ENCODE results near the gene ANKRD11. TPM values are rescaled to one million over a fixed set of nuclear protein-coding genes. Genes with fewer than 3 reads are reported as not detected.
"Not testable (repeated sequence)": the region's sequence is repeated elsewhere in the genome, so short reads cannot be mapped to it uniquely, and the experiment has no call there.

ANKRD11 gene
- polyA plus RNA-seq, 1 donor = 72.7 TPM

- DNase-seq = no peak
Measured at GRCh38 chr16:89402962-89403361, 87.4 kb downstream of the ANKRD11 start.

GRCh38 chr16:89401641-89402445 is 88.5 kb downstream of the ANKRD11 start:
- peak; percentile 49 for DNase-seq

- no peak for DNase-seq
Measured at GRCh38 chr16:89401205-89401604, 89.2 kb downstream of the ANKRD11 start.

GRCh38 chr16:89400740-89401139 is 89.6 kb downstream of the ANKRD11 start:
- no peak for DNase-seq

- no peak for DNase-seq
Measured at GRCh38 chr16:89398924-89399323, 91.4 kb downstream of the ANKRD11 start.

- DNase-seq = no peak
Measured at GRCh38 chr16:89397331-89397861, 93.0 kb downstream of the ANKRD11 start.

GRCh38 chr16:89396156-89396555 is 94.2 kb downstream of the ANKRD11 start:
- no peak for DNase-seq

GRCh38 chr16:89395150-89396142 is 94.9 kb downstream of the ANKRD11 start:
- DNase-seq = peak; percentile 86

- DNase-seq = no peak
Measured at GRCh38 chr16:89393738-89394406, 96.5 kb downstream of the ANKRD11 start.

GRCh38 chr16:89392881-89393737 is 97.3 kb downstream of the ANKRD11 start:
- no peak for DNase-seq

GRCh38 chr16:89390224-89390583 is 100.2 kb downstream of the ANKRD11 start:
- DNase-seq = not testable (repeated sequence)

GRCh38 chr16:89389504-89390223 is 100.7 kb downstream of the ANKRD11 start:
- not testable (repeated sequence) for DNase-seq

- no peak for DNase-seq
Measured at GRCh38 chr16:89388536-89388935, 101.8 kb downstream of the ANKRD11 start.

- no peak for DNase-seq
Measured at GRCh38 chr16:89386306-89387185, 103.8 kb downstream of the ANKRD11 start.

- no peak for DNase-seq
Measured at GRCh38 chr16:89385712-89386111, 104.6 kb downstream of the ANKRD11 start.

GRCh38 chr16:89384282-89384681 is 106.1 kb downstream of the ANKRD11 start:
- DNase-seq = no peak

GRCh38 chr16:89383095-89384003 is 107.0 kb downstream of the ANKRD11 start:
- no peak for DNase-seq

GRCh38 chr16:89382555-89382954 is 107.8 kb downstream of the ANKRD11 start:
- not testable (repeated sequence) for DNase-seq

GRCh38 chr16:89381788-89382187 is 108.6 kb downstream of the ANKRD11 start:
- DNase-seq = no peak

All from hindlimb muscle (tissue), 1 donor.